Anterior cingulate cortex (tissue), 58 donors: Measurements from ENCODE around the gene LRCH1.
A peak's percentile ranks its signal among the peaks of the same experiment; 100 is the strongest.

Experiments used
- DNase-seq, 58 donors: peaks; one replicate each; lab custom pipeline; 2025; lab: John Stamatoyannopoulos, UW

Gene LRCH1

GRCh38 chr13:46580362-46580839 is 27.4 kb downstream of the LRCH1 start:
- no peak for DNase-seq

GRCh38 chr13:46582190-46582589 is 29.2 kb downstream of the LRCH1 start:
- DNase-seq, result no peak

DNA sequence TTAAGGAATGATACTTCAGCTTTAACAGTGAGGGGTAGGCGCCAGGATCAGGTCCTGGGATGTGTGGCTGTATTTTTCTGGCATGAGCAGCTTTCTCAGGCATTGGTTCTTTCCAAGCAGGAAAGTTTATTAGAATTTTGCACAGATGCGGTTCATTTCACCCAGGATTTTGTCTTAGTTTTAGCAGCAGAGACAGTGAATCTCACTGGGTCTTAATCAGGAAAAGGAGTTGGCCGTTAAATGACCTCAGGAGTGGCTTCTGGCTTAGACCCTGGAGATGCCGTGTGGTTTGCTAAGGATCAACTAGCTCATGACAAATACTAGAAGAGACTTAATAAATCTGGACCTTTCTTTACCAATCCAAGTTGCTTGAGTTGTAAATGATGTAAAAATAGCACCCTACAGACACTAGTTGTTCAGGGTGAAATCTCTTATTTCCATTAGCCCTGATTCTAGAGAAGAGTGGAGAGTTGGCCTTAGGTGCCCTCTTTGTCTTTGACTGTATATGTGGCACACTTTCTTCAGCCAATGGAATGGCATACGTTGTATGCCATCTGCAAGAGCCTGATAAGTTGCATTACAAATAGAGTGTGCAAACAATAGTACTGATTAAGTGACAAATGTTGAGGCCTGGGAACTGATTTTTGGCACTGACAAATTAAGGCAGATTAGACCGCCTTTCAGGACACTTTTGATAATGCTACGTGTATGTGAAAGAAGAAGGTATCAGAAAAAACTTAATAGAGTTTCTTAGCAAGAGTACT is 34.0 kb downstream of the LRCH1 start:
- no peak for DNase-seq

- DNase-seq, result no peak
These were observed 34.9 kb downstream of the LRCH1 start for GRCh38 chr13:46587807-46588418.

DNA sequence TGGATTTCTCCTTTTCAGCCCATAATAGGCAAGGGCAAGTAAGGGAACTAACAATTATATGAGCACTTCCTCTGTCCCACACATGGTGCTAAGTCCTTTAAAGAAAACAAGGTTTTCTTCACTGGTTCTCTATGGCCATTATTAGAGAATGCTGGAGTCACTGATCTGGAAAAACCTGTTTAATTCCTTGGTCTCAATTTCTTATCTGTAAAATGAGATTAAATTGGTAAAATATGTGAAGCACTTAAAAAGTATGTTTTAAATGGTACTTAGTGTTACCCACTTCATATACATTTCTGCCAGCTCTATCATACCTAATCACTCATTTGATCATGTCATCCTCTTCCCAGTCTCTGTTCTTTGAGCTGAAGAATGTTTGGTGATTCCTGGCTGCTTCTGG is 39.4 kb downstream of the LRCH1 start:
- no peak for DNase-seq

GRCh38 chr13:46593398-46593797 is 40.4 kb downstream of the LRCH1 start:
- no peak for DNase-seq

GRCh38 chr13:46594374-46595078 is 41.6 kb downstream of the LRCH1 start:
- no peak for DNase-seq

DNA sequence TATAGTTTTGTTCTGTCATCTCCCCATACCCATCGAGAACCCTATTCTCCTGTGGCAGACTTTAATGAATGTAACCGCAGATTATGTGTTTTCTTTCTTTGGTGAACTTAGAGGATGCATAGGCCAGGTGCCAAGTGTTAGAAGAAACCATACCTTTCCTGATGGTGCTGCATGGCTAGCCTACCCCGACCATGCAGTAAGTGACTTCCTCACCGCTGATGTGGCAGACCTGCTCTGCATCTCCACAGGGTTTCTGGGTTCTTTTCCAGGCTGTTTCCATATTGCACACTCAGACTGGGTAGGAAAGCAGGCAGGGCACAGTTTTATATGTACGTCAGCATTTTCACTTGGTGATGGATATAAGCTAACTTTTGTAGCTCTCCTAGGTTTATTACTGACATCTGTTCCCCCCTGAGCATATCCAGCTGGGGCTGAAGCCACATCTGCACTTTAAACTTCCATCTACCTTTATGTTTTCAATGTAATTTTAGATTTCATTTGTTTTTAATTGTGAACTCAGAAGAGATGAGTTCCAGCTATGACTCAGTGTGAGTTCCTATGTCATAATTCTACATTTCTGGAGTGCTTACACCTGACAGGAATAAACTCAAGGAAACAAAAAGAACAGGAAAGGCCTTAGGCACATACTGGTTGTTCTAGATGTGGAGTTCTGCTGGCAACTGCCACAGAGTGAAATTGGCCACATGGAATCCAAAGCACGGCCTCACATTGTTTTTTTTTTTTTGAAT is 42.3 kb downstream of the LRCH1 start:
- no peak for DNase-seq

DNA sequence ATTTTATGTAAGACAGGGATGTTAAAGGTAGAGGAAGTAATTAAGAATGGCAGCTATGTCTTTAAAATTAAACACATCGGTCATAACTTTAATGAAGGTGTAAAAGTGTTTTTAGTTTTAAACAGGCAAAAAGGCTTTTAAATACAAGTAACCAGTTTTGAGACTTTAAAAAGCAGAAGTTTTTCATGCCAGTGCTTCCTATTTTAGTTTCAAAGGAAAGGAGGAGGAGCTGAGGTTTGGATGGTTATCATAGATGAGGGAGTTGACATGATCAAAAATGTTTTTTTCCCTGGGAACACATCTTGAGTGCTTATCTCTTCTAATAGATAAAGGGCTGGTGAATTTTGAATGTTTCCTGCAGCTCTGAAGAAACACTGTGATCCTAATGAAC is 42.9 kb downstream of the LRCH1 start:
- DNase-seq, result no peak

GRCh38 chr13:46596466-46596865 is 43.5 kb downstream of the LRCH1 start:
- DNase-seq, result peak in 3 of 58 donors; percentile 2 to 27 (median 10)

DNA sequence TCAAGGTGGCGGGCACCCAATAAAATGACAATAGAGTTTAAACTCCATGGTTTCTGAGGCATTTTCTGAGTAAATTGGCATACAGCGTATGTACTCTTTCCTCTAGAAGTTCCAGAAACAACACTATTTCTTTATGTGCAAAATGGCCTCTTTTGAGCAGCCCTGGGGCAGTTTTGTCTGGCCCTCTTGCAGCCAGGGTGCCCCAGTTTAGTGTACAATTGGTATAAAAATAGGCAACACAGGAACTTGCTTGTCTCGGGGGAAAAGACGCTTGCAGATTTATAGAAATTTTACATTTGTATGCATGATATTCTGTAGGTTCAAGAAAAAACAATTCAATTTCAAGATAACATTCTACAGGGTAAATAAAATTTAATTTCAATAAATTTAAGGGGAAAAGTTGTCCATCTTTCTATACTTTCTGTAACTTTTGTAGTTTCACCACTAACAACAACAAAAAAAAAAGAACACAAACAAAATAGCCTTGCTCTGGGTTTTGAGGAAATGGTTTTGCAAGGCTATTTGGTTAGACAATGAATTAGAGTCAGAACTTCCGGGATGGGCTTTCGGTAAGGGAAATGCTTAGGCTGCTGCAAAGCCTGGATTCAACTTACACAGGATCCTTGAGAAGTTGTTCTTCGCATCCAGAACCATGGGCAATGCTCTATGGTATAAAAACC is 45.3 kb downstream of the LRCH1 start:
- peak in 1 of 58 donors; percentile 6 for DNase-seq

DNA sequence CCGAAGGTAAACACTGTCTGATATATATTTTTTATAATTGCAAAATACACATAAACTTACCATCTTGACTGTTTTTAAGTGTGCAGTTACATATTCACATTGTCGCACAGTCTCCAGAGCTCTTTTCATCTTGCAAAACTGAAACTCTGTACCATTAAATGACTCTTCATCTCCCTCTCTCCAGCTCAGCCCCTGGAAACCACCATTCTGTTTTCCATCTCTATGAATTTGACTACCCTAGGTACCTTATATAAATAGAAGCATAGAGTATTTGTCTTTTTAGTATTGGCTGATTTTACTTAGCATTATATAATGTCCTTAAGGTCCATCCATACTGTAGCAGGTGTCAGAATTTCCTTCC is 45.8 kb downstream of the LRCH1 start:
- DNase-seq, result no peak

- DNase-seq, result no peak
These were observed 48.0 kb downstream of the LRCH1 start for GRCh38 chr13:46600943-46601311.

DNA sequence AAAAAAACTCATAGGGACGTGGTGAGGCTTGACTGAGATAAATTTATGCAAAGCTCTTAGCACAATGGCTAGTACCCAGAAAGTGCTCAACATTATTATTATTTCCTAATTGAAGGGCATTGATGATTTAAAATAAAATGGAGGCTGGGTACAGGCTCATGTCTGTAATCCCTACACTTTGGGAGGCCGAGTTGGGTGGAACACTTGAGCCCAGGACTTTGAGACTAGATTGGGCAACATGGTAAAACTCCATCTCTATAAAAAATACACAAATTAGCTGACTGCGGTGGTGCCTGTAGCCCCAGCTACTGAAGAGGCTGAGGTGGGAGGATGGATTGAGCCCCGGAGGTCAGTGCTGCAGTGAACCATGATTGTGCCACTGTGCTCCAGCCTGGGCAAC is 49.6 kb downstream of the LRCH1 start:
- no peak for DNase-seq

GRCh38 chr13:46603165-46603603 is 50.2 kb downstream of the LRCH1 start:
- DNase-seq, result no peak

GRCh38 chr13:46604226-46604990 is 51.4 kb downstream of the LRCH1 start:
- DNase-seq, result no peak

GRCh38 chr13:46605076-46605824 is 52.3 kb downstream of the LRCH1 start:
- DNase-seq, result no peak

DNA sequence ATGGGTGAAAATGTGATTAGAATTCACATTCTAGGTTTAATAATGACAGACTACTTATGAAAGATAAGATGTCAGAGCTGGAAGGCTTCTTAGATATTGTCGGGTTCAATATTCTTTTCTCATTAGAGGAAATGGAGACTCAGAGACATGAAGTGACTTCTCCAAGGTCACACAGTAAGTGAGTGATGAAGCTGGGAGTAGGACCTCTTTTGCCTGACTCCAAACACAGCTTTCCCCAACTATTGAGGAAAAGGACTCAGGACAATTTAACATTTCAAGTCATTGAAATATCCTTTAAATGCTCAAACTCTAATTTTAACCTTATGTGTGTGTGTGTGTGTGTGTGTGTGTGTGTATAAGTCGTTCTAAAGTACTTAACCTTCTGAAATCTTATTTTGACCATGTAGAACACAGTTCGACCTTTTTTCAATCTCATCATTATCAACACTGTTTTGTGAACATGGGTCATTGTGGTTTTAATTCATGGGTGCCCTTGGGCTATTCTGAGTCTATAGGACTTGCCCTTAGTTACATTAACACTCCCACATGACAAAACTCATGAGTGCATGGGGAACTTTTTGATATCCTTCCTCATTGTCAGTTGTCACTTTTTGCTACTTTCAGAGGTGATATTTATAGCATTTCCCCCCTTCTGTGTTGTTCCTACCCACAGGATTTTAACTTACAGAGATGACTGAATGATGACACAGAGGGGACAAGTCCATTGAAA is 53.0 kb downstream of the LRCH1 start:
- no peak for DNase-seq
